Stimulated activated naive B cell treated with anti-CD40 and anti-IgM and Interleukin-4, amounts not matched to agents 10 μg/mL and 1 μg/mL and 100 μg/mL, for 72 hours (primary cell): Measurements from ENCODE around the gene C1orf167.

Experiments used
- ATAC-seq, 2 donors: fragments of 150-1000 bp; cut with Tn5 transposase; replicated peaks; 2 replicates each; pipeline ENCODE4 v1.10.0; 2021; ENCODE audit warnings: moderate library complexity in 1 of 2
- DNase-seq: peaks from one replicate; pipeline ENCODE4 v3.0.0; 2021
- H3K27ac Mint-ChIP-seq: one replicate; pipeline ENCODE4 v1.8.0; 2022; ENCODE audit warnings: mild to moderate bottlenecking, mixed read lengths
- H3K27me3 Mint-ChIP-seq, 2 donors: one replicate each; pipeline ENCODE4 v1.8.0; 2022; ENCODE audit warnings: mixed read lengths in 2 of 2
- H3K36me3 Mint-ChIP-seq, 2 donors: one replicate each; pipeline ENCODE4 v1.8.0; 2022; ENCODE audit warnings: mixed read lengths in 2 of 2, mild to moderate bottlenecking in 1 of 2
- H3K4me1 Mint-ChIP-seq, 2 donors: one replicate each; pipeline ENCODE4 v1.8.0; 2022; ENCODE audit warnings: mixed read lengths in 2 of 2, mild to moderate bottlenecking in 1 of 2
- H3K4me3 Mint-ChIP-seq, 2 donors: one replicate each; pipeline ENCODE4 v1.8.0; 2022; ENCODE audit warnings: mild to moderate bottlenecking in 2 of 2, mixed read lengths in 2 of 2, moderate library complexity in 1 of 2
- H3K9me3 Mint-ChIP-seq, 2 donors: one replicate each; pipeline ENCODE4 v1.8.0; 2022; ENCODE audit warnings: mixed read lengths in 2 of 2, mild to moderate bottlenecking in 1 of 2

C1orf167 gene

DNA sequence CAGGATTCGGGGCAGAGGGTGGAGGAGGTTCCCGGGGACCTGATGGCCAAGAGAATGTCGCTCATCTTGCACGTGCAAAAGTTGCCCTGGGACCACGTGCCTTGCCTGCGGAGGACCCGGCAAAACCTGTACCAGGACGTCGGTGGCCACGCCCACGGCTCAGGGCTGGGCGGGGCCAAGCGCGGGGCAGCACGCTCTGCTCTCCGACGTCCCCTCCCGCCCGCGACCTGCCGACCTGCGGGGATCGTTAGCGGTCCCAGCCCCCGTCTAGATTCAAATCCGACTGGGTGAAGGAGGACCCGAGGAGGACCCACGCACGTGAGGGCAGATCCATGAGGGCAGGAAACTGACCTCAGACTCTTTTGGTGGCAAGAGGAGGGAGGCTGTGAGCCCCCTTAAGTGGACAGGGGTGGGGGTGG is at the start of gene C1orf167:
Gene C1orf167, plus strand, starts transcription at position 206 of the 419 bp plus-strand sequence. CDS start 2,208 bp downstream, outside the sequence.
- Mint-ChIP-seq H3K4me1 (peaks cover 0 to 6% of the 10 kb centered on the region in 2 donors), H3K27ac (no peak within 1 kb of the TSS), H3K36me3 (peaks cover 0 to 2% of the 10 kb centered on the region in 2 donors), H3K4me3 (peak within 1 kb of the TSS in 1 of 2 donors; percentile 10), H3K27me3 (peaks cover 38 to 42% of the 10 kb centered on the region in 2 donors), H3K9me3 (no peaks in the 10 kb centered on the region)
- ATAC-seq = peak; percentile 63 to 67
- no peak for DNase-seq

DNA sequence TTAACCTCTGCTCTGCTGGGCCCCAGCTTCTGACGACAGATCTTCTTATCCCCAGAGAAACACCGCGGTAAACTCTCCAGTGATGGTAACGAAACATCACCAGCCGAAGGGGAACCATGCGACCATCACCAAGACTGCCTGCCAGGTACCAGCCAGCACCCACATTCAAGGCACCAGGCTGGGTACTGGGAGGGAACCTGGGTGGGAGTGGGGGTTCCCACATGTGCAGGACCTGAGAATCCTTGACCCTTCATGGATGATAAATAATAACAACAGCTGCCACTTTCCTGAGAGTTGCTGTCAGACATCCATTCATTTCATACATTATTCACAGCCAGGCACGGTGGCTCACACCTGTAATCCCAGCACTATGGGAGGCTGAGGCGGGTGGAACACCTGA is 49.7 kb upstream of the C1orf167 start:
- no peak overlapping the region for H3K27ac Mint-ChIP-seq
- peaks cover 2 to 16% of the 10 kb centered on the region in 2 donors for H3K4me1 Mint-ChIP-seq
- no peaks in the 10 kb centered on the region for H3K9me3 Mint-ChIP-seq
- H3K27me3 Mint-ChIP-seq = no peaks in the 10 kb centered on the region
- no peaks in the 10 kb centered on the region for H3K36me3 Mint-ChIP-seq
- H3K4me3 Mint-ChIP-seq = no peak overlapping the region
- no peak for ATAC-seq
- no peak for DNase-seq

DNA sequence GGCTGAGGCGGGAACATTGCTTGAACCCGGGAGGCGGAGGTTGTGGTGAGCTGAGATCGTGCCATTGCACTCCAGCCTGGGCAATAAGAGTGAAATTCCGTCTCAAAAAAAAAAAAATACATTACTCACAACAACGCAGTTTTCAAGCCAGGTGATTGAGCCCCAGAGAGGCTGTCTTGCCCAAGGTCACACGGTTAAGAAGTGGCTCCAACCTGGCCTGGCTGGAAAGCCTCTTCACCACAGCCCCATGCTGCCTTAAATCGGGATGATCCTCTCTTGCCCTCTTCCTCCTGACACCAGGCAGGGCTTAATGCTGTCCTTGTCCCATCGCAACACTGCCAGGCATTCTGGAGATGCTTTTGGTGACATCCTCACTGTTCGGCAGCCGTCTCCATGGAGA is 48.9 kb upstream of the C1orf167 start:
- ATAC-seq = no peak
- Mint-ChIP-seq H3K36me3 (no peaks in the 10 kb centered on the region), H3K27me3 (no peaks in the 10 kb centered on the region), H3K9me3 (no peaks in the 10 kb centered on the region), H3K27ac (no peak overlapping the region), H3K4me3 (no peak overlapping the region), H3K4me1 (peaks cover 0 to 9% of the 10 kb centered on the region in 2 donors)
- DNase-seq = no peak

- ATAC-seq = no peak
- H3K4me1 Mint-ChIP-seq = peaks cover 9 to 12% of the 10 kb centered on the region in 2 donors
- no peaks in the 10 kb centered on the region for H3K27me3 Mint-ChIP-seq
Measured at GRCh38 chr1:11714831-11715575, 47.0 kb upstream of the C1orf167 start.

GRCh38 chr1:11719313-11720032 is 42.5 kb upstream of the C1orf167 start:
- DNase-seq (peak; percentile 72), ATAC-seq (peak; percentile 91 to 92)
- no peaks in the 10 kb centered on the region for H3K36me3 Mint-ChIP-seq
- H3K27ac Mint-ChIP-seq = peak overlapping the region; percentile 92
- H3K27me3 Mint-ChIP-seq = no peaks in the 10 kb centered on the region
- H3K4me1 Mint-ChIP-seq = peaks cover 9 to 14% of the 10 kb centered on the region in 2 donors
- peak overlapping the region; percentile 89 to 94 for H3K4me3 Mint-ChIP-seq
- H3K9me3 Mint-ChIP-seq = no peaks in the 10 kb centered on the region

More at GRCh38 chr1:11714831-11715575, 47.0 kb upstream of the C1orf167 start:
- H3K9me3 Mint-ChIP-seq = no peaks in the 10 kb centered on the region
- no peak for DNase-seq
- H3K4me3 Mint-ChIP-seq = no peak overlapping the region
- no peak overlapping the region for H3K27ac Mint-ChIP-seq
- no peaks in the 10 kb centered on the region for H3K36me3 Mint-ChIP-seq

GRCh38 chr1:11720033-11720376 is 42.0 kb upstream of the C1orf167 start:
- Mint-ChIP-seq H3K9me3 (no peaks in the 10 kb centered on the region), H3K27me3 (no peaks in the 10 kb centered on the region), H3K36me3 (no peaks in the 10 kb centered on the region), H3K4me3 (peak overlapping the region; percentile 89 to 94), H3K4me1 (peaks cover 9 to 14% of the 10 kb centered on the region in 2 donors), H3K27ac (peak overlapping the region; percentile 92)
- DNase-seq (no peak), ATAC-seq (no peak)

- Mint-ChIP-seq H3K4me3 (no peak overlapping the region), H3K27ac (no peak overlapping the region), H3K9me3 (no peaks in the 10 kb centered on the region), H3K27me3 (no peaks in the 10 kb centered on the region), H3K4me1 (peaks cover 10 to 17% of the 10 kb centered on the region in 2 donors), H3K36me3 (no peaks in the 10 kb centered on the region)
- no peak for DNase-seq
- no peak for ATAC-seq
Measured at GRCh38 chr1:11720525-11720924, 41.5 kb upstream of the C1orf167 start.

- Mint-ChIP-seq H3K27ac (no peak overlapping the region), H3K9me3 (no peaks in the 10 kb centered on the region), H3K4me1 (peaks cover 13 to 25% of the 10 kb centered on the region in 2 donors), H3K36me3 (no peaks in the 10 kb centered on the region), H3K27me3 (no peaks in the 10 kb centered on the region), H3K4me3 (no peak overlapping the region)
- DNase-seq = no peak
- ATAC-seq = no peak
Measured at GRCh38 chr1:11721311-11721710, 40.7 kb upstream of the C1orf167 start.

DNA sequence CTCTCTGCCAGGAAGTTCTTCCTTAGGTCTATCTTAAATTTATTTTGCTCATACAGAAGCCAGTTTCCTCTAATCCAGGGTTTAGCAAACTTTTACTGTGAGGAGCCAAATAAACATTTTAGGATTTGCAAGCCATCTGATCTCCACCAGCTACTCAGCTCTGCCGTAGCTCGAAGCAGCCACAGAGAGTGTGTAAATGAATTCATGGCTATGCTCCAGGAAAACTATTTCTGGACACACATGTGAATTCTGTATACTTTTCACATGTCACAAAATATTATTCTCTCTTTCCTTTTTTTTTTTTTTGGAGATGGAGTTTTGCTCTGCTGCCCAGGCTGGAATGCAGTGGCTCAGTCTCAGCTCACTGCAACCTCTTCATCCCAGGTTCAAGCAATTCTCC is 39.5 kb upstream of the C1orf167 start:
- Mint-ChIP-seq H3K36me3 (no peaks in the 10 kb centered on the region), H3K9me3 (no peaks in the 10 kb centered on the region), H3K27ac (no peak overlapping the region), H3K27me3 (no peaks in the 10 kb centered on the region), H3K4me3 (no peak overlapping the region), H3K4me1 (peaks cover 13 to 25% of the 10 kb centered on the region in 2 donors)
- no peak for ATAC-seq
- DNase-seq = no peak

- ATAC-seq (no peak), DNase-seq (no peak)
- Mint-ChIP-seq H3K4me3 (no peak overlapping the region), H3K27me3 (no peaks in the 10 kb centered on the region), H3K36me3 (no peaks in the 10 kb centered on the region), H3K27ac (no peak overlapping the region), H3K4me1 (peaks cover 18 to 28% of the 10 kb centered on the region in 2 donors), H3K9me3 (no peaks in the 10 kb centered on the region)
Measured at GRCh38 chr1:11725616-11726015, 36.4 kb upstream of the C1orf167 start.

- Mint-ChIP-seq H3K9me3 (no peaks in the 10 kb centered on the region), H3K4me1 (peaks cover 26 to 43% of the 10 kb centered on the region in 2 donors), H3K27ac (no peak overlapping the region), H3K36me3 (no peaks in the 10 kb centered on the region), H3K4me3 (no peak overlapping the region), H3K27me3 (no peaks in the 10 kb centered on the region)
- no peak for ATAC-seq
- no peak for DNase-seq
Measured at GRCh38 chr1:11727119-11727518, 34.9 kb upstream of the C1orf167 start.

GRCh38 chr1:11728126-11728806 is 33.7 kb upstream of the C1orf167 start:
- H3K27me3 Mint-ChIP-seq = no peaks in the 10 kb centered on the region
- DNase-seq (no peak), ATAC-seq (no peak)
- no peaks in the 10 kb centered on the region for H3K9me3 Mint-ChIP-seq
- no peak overlapping the region for H3K4me3 Mint-ChIP-seq
- no peaks in the 10 kb centered on the region for H3K36me3 Mint-ChIP-seq
- peaks cover 26 to 43% of the 10 kb centered on the region in 2 donors for H3K4me1 Mint-ChIP-seq
- H3K27ac Mint-ChIP-seq = no peak overlapping the region

- ATAC-seq (no peak), DNase-seq (no peak)
- no peaks in the 10 kb centered on the region for H3K9me3 Mint-ChIP-seq
- H3K4me1 Mint-ChIP-seq = peaks cover 26 to 43% of the 10 kb centered on the region in 2 donors
- H3K27me3 Mint-ChIP-seq = no peaks in the 10 kb centered on the region
- H3K4me3 Mint-ChIP-seq = no peak overlapping the region
- no peak overlapping the region for H3K27ac Mint-ChIP-seq
- H3K36me3 Mint-ChIP-seq = no peaks in the 10 kb centered on the region
Measured at GRCh38 chr1:11729155-11729497, 32.9 kb upstream of the C1orf167 start.

GRCh38 chr1:11729498-11730428 is 32.2 kb upstream of the C1orf167 start:
- no peak for DNase-seq
- no peaks in the 10 kb centered on the region for H3K27me3 Mint-ChIP-seq
- H3K4me1 Mint-ChIP-seq = peaks cover 26 to 43% of the 10 kb centered on the region in 2 donors
- H3K9me3 Mint-ChIP-seq = no peaks in the 10 kb centered on the region
- H3K4me3 Mint-ChIP-seq = peak overlapping the region; percentile 70 to 72
- H3K36me3 Mint-ChIP-seq = no peaks in the 10 kb centered on the region
- H3K27ac Mint-ChIP-seq = peak overlapping the region; percentile 93
- ATAC-seq = peak in 1 of 2 donors; percentile 21
